Gastrocnemius medialis (tissue), 4 donors: ENCODE measurements around the gene CHD6. TPM values are rescaled to one million over a fixed set of nuclear protein-coding genes. Genes with fewer than 3 reads are reported as not detected.
A peak's percentile ranks its signal among the peaks of the same experiment; 100 is the strongest.

Experiments
- ATAC-seq, 2 donors: fragments of 150-250 bp; one replicate each; pipeline ENCODE4 v1.9.1; 2016
- DNase-seq, 2 donors: peaks; one replicate each; pipeline ENCODE4 v3.0.0-alpha.2; 2019
- H3K27ac ChIP-seq, 4 donors: fragments of 200-600 bp; sonication (generic); 1 replicate in 1 of 4; 2 replicates in 3 of 4; pipeline ENCODE4 v1.5.1; 2016 to 2018; ENCODE audit warnings: mild to moderate bottlenecking in 2 of 4, moderate library complexity in 1 of 4
- H3K27me3 ChIP-seq, 3 donors: fragments of 200-600 bp; sonication (generic) in 2 of 3; 1 replicate in 1 of 3; 2 replicates in 2 of 3; pipeline versions ENCODE4 v1.5.1 to v1.6.0; 2016 to 2019; ENCODE audit warnings: mild to moderate bottlenecking in 1 of 3, moderate library complexity in 1 of 3
- H3K36me3 ChIP-seq, 2 donors: fragments of 200-600 bp; sonication (generic) in 1 of 2; one replicate each; pipeline ENCODE4 v1.5.1; 2017 to 2018
- H3K4me1 ChIP-seq, 2 donors: fragments of 200-600 bp; sonication (generic) in 1 of 2; one replicate each; pipeline ENCODE4 v1.5.1; 2016 to 2017; ENCODE audit warnings: mild to moderate bottlenecking in 2 of 2
- H3K4me3 ChIP-seq, 4 donors: fragments of 200-600 bp; sonication (generic) in 3 of 4; 1 replicate in 1 of 4; 2 replicates in 3 of 4; pipeline ENCODE4 v1.5.1; 2016 to 2019; ENCODE audit warnings: mild to moderate bottlenecking in 2 of 4
- H3K9me3 ChIP-seq, 3 donors: fragments of 200-600 bp; sonication (generic) in 2 of 3; 1 replicate in 1 of 3; 2 replicates in 2 of 3; pipeline ENCODE4 v1.5.1; 2016 to 2019
- POLR2A ChIP-seq, 2 donors: fragments of 450-650 bp; IDR thresholded peaks; one replicate each; pipeline ENCODE4 v1.6.1; 2017; ENCODE audit warnings: antibody characterized with exemption in 2 of 2, mild to moderate bottlenecking in 2 of 2, moderate library complexity in 2 of 2
- in situ Hi-C, 4 donors: fragments of 200-750 bp; cut with MboI; loops; one replicate each; pipeline versions ENCODE4 v1.15.0 to v1.8.0; 2017; ENCODE audit warnings: low sequenced_read_pairs in 4 of 4
- intact Hi-C: fragments of 100-400 bp; cut with DNase I; formaldehyde crosslinking; loops from one replicate; pipeline ENCODE4 v1.15.1; 2023; ENCODE audit warnings: low total_unique reads
- total RNA-seq, 4 donors: library from RNA; depleted of rRNA; stranded (reverse); fragments of >200 nt; gene quantifications; one replicate each; pipeline versions ENCODE4 v1.1.0 to v1.2.3, GENCODE V29; 2016
- TF ChIP-seq, protein P1 (sequence below), 5 experiments: fragments of 450-650 bp in 3 of 5; fragments of 200-600 bp in 2 of 5; sonication (generic) in 2 of 5; IDR thresholded peaks in 4 of 5; conservative IDR thresholded peaks in 1 of 5; 1 replicate in 4 of 5; 2 replicates in 1 of 5; pipeline ENCODE4 v1.5.1; 2016 to 2019; ENCODE audit warnings: antibody characterized with exemption in 5 of 5, mild to moderate bottlenecking in 3 of 5, moderate library complexity in 3 of 5

Gene CHD6
- total RNA-seq, 4 donors from 2014 or later, result 12.8 to 33.7 (median 19.2) TPM

DNA sequence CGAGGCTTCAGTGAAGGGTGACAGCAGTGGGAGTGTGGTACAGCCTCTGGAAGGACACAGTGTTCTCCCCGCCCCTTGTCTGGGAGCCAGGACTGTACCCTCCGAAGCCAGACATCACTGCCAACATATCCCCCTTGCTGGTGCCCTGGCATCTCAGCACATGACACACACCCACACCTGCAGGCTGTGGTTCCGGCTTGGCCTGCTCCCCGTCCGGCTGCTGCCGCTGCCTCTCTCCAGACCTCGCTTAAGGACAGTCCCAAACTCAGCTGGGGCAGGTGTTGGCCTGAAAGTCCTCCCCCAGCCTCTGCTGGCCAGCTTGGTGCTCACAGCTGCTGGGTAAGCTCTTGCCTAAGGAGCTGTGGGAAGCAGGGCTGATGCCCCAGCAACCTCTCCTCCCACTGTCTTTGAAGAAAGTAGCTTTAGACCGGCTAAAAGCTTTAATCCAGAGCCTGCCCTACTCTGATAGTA is 258.6 kb downstream of the CHD6 start:
- Histone ChIP-seq H3K9me3 (no peaks in the 10 kb centered on the region), H3K4me3 (no peak overlapping the region), H3K36me3 (no peaks in the 10 kb centered on the region), H3K27ac (peak overlapping the region in 2 of 4 donors; percentile 43 to 50), H3K27me3 (peaks cover under 1 to 2% (median 2%) of the 10 kb centered on the region in 3 donors), H3K4me1 (peaks cover 8 to 13% of the 10 kb centered on the region in 2 donors)
- DNase-seq, result peak; percentile 48 to 75
- in situ Hi-C loops, result no loop called here
- TF ChIP-seq, protein P1, sequence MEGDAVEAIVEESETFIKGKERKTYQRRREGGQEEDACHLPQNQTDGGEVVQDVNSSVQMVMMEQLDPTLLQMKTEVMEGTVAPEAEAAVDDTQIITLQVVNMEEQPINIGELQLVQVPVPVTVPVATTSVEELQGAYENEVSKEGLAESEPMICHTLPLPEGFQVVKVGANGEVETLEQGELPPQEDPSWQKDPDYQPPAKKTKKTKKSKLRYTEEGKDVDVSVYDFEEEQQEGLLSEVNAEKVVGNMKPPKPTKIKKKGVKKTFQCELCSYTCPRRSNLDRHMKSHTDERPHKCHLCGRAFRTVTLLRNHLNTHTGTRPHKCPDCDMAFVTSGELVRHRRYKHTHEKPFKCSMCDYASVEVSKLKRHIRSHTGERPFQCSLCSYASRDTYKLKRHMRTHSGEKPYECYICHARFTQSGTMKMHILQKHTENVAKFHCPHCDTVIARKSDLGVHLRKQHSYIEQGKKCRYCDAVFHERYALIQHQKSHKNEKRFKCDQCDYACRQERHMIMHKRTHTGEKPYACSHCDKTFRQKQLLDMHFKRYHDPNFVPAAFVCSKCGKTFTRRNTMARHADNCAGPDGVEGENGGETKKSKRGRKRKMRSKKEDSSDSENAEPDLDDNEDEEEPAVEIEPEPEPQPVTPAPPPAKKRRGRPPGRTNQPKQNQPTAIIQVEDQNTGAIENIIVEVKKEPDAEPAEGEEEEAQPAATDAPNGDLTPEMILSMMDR (IDR thresholded peaks at IDR 0.05 in 4 of 5, conservative IDR thresholded peaks at IDR 0.05 in 1 of 5), result no peak
- ATAC-seq, result peak; percentile 53 to 59
- intact Hi-C loops, result no loop called here

DNA sequence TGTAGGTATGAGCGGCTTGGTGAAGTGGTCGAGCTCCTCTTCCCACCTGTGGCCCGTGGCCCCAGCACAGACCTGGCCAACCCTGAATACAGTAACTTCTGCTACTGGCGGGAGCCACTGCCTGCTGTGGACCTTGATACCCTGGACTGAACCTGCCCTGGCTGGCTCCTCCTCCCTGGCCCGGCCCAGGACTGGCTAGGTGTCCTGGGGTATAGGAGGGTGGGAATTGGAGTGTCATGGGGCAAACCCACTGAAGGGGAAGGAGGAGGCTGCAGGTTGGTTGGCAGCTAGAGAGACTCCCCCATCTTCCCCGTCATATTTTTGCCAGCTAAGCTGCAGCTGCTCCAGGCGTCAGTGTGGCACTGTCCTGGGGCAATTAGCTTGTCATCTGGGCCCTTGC is 259.5 kb downstream of the CHD6 start:
- Histone ChIP-seq H3K4me1 (peaks cover 8 to 13% of the 10 kb centered on the region in 2 donors), H3K36me3 (no peaks in the 10 kb centered on the region), H3K27ac (no peak overlapping the region), H3K27me3 (no peaks in the 10 kb centered on the region), H3K4me3 (no peak overlapping the region), H3K9me3 (no peaks in the 10 kb centered on the region)
- intact Hi-C loops (no loop called here), in situ Hi-C loops (no loop called here)
- DNase-seq (no peak), ATAC-seq (no peak)
- TF ChIP-seq, protein P1 (IDR thresholded peaks at IDR 0.05 in 4 of 5, conservative IDR thresholded peaks at IDR 0.05 in 1 of 5), result no peak
- no peak for TF ChIP-seq POLR2A (IDR thresholded peaks at IDR 0.05)

DNA sequence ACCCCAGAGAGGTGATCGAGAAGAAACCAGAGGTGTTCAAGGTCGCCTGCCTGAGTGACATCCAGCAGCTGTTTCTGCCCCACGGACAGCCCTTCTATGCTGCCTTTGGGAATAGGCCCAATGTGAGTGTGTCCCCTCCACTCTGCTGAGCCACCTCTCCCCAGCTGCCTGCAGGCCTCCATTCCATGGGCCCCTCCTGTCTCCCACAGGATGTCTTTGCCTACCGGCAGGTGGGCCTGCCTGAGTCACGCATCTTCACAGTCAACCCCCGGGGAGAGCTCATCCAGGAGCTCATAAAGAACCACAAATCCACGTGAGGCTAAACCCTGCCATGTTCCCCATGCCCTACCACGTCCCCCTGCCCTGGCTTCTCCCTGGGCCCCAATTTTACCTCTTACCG is 259.9 kb downstream of the CHD6 start:
- Histone ChIP-seq H3K4me1 (peaks cover 8 to 13% of the 10 kb centered on the region in 2 donors), H3K9me3 (no peaks in the 10 kb centered on the region), H3K27me3 (no peaks in the 10 kb centered on the region), H3K36me3 (no peaks in the 10 kb centered on the region), H3K27ac (no peak overlapping the region), H3K4me3 (no peak overlapping the region)
- ATAC-seq (no peak), DNase-seq (no peak)
- in situ Hi-C loops, result no loop called here
- intact Hi-C loops, result no loop called here
- TF ChIP-seq, protein P1 (IDR thresholded peaks at IDR 0.05 in 4 of 5, conservative IDR thresholded peaks at IDR 0.05 in 1 of 5), result no peak
- TF ChIP-seq POLR2A (IDR thresholded peaks at IDR 0.05), result no peak

DNA sequence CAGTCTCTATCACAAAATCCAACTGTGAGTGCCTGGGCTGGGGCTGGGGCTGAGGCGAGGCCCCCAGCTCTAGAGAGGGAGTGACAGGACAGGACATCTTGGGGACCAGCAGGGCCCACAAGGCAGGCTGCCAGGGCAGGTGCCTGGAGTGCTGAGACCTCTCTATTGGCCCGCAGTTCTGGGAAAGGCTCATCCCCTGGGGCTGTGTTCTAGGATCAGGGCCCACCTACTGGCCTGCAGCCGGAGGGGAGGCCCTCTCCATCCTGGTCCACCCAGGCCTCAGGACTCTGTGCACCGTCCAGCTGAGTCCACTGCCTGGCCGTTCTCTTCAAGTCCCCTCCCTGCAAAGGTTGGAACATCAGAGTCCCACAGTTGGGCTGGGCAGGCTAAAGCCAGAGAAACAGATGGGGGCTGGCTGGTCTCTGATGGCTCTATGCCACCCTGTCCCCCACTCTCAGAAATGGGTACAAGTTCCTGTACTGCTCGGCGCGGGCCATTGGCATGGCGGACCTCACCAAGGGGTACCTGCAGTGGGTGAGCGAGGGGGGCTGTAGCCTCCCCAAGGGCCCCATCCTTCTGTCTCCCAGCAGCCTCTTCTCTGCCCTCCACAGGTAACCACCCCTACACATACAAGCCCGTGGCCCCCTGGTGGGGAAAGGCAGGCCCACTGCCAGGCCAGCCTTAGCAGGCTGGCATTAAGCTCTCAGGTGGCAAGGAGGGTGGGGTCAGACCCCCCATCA is 260.6 kb downstream of the CHD6 start:
- peaks cover 8 to 13% of the 10 kb centered on the region in 2 donors for H3K4me1 ChIP-seq
- H3K9me3 ChIP-seq, result no peaks in the 10 kb centered on the region
- intact Hi-C loops, result no loop called here
- in situ Hi-C loops, result no loop called here
- DNase-seq (no peak), ATAC-seq (no peak)
- no peaks in the 10 kb centered on the region for H3K36me3 ChIP-seq
- H3K27me3 ChIP-seq, result no peaks in the 10 kb centered on the region
- no peak overlapping the region for H3K4me3 ChIP-seq
- no peak for TF ChIP-seq POLR2A (IDR thresholded peaks at IDR 0.05)
- TF ChIP-seq, protein P1 (IDR thresholded peaks at IDR 0.05 in 4 of 5, conservative IDR thresholded peaks at IDR 0.05 in 1 of 5), result no peak
- H3K27ac ChIP-seq, result no peak overlapping the region
